Measurements from ENCODE around the gene CFTR. TPM values are rescaled to one million over a fixed set of nuclear protein-coding genes. Genes with fewer than 3 reads are reported as not detected.
"Not testable (repeated sequence)": the region's sequence is repeated elsewhere in the genome, so short reads cannot be mapped to it uniquely, and the experiment has no call there.

CFTR gene
- total and polyA plus RNA-seq, 4 donors: 6.3 to 19.2 (median 12.9) TPM

GRCh38 chr7:117489911-117490310 lies 10.1 kb downstream of the CFTR start:
- DNase-seq (ENCODE audit: low read depth in 4 of 6, low spot score in 6 of 6): no peak
- Histone ChIP-seq H3K27ac (ENCODE audit: low read depth, low read length) (no peak overlapping the region), H3K4me3 (ENCODE audit: low read depth, low read length) (no peak overlapping the region), H3K9me3 (ENCODE audit: control insufficient read depth, insufficient read depth, low read length) (no peaks in the 10 kb centered on the region), H3K27me3 (ENCODE audit: control insufficient read depth, insufficient read depth, low read length) (no peaks in the 10 kb centered on the region), H3K36me3 (ENCODE audit: control insufficient read depth, insufficient read depth, low read length) (no peaks in the 10 kb centered on the region), H3K4me1 (ENCODE audit: control insufficient read depth, insufficient read depth, low read length) (no peaks in the 10 kb centered on the region)
- WGBS (ENCODE audit: insufficient coverage): no CpG with 5 or more reads among the region's 1 CpG

- no peaks in the 10 kb centered on the region for H3K36me3 ChIP-seq (ENCODE audit: control insufficient read depth, insufficient read depth, low read length)
- DNase-seq (ENCODE audit: low read depth in 4 of 6, low spot score in 6 of 6): no peak
- H3K4me1 ChIP-seq (ENCODE audit: control insufficient read depth, insufficient read depth, low read length): no peaks in the 10 kb centered on the region
- WGBS (ENCODE audit: insufficient coverage): no CpG with 5 or more reads among the region's 2 CpGs
- H3K4me3 ChIP-seq (ENCODE audit: low read depth, low read length): no peak overlapping the region
- H3K9me3 ChIP-seq (ENCODE audit: control insufficient read depth, insufficient read depth, low read length): no peaks in the 10 kb centered on the region
- H3K27me3 ChIP-seq (ENCODE audit: control insufficient read depth, insufficient read depth, low read length): no peaks in the 10 kb centered on the region
- no peak overlapping the region for H3K27ac ChIP-seq (ENCODE audit: low read depth, low read length)
Measured at GRCh38 chr7:117492649-117493048, 12.8 kb downstream of the CFTR start.

- H3K27me3 ChIP-seq (ENCODE audit: control insufficient read depth, insufficient read depth, low read length): no peaks in the 10 kb centered on the region
- no CpG with 5 or more reads among the region's 2 CpGs for WGBS (ENCODE audit: insufficient coverage)
- H3K4me1 ChIP-seq (ENCODE audit: control insufficient read depth, insufficient read depth, low read length): no peaks in the 10 kb centered on the region
- H3K4me3 ChIP-seq (ENCODE audit: low read depth, low read length): no peak overlapping the region
- H3K9me3 ChIP-seq (ENCODE audit: control insufficient read depth, insufficient read depth, low read length): no peaks in the 10 kb centered on the region
- no peak for DNase-seq (ENCODE audit: low read depth in 4 of 6, low spot score in 6 of 6)
- no peak overlapping the region for H3K27ac ChIP-seq (ENCODE audit: low read depth, low read length)
- no peaks in the 10 kb centered on the region for H3K36me3 ChIP-seq (ENCODE audit: control insufficient read depth, insufficient read depth, low read length)
Measured at GRCh38 chr7:117493460-117493859, 13.6 kb downstream of the CFTR start.

- H3K27me3 ChIP-seq (ENCODE audit: control insufficient read depth, insufficient read depth, low read length): no peaks in the 10 kb centered on the region
- H3K4me1 ChIP-seq (ENCODE audit: control insufficient read depth, insufficient read depth, low read length): no peaks in the 10 kb centered on the region
- no peak overlapping the region for H3K27ac ChIP-seq (ENCODE audit: low read depth, low read length)
- H3K4me3 ChIP-seq (ENCODE audit: low read depth, low read length): no peak overlapping the region
- DNase-seq (ENCODE audit: low read depth in 4 of 6, low spot score in 6 of 6): peak in 1 of 6 donors; percentile 5
- no CpG with 5 or more reads among the region's 1 CpG for WGBS (ENCODE audit: insufficient coverage)
- no peaks in the 10 kb centered on the region for H3K9me3 ChIP-seq (ENCODE audit: control insufficient read depth, insufficient read depth, low read length)
- no peaks in the 10 kb centered on the region for H3K36me3 ChIP-seq (ENCODE audit: control insufficient read depth, insufficient read depth, low read length)
Measured at GRCh38 chr7:117495308-117495707, 15.5 kb downstream of the CFTR start.

GRCh38 chr7:117502331-117502730 lies 22.5 kb downstream of the CFTR start:
- H3K36me3 ChIP-seq (ENCODE audit: control insufficient read depth, insufficient read depth, low read length): no peaks in the 10 kb centered on the region
- no peak overlapping the region for H3K27ac ChIP-seq (ENCODE audit: low read depth, low read length)
- H3K9me3 ChIP-seq (ENCODE audit: control insufficient read depth, insufficient read depth, low read length): no peaks in the 10 kb centered on the region
- no peaks in the 10 kb centered on the region for H3K27me3 ChIP-seq (ENCODE audit: control insufficient read depth, insufficient read depth, low read length)
- WGBS (ENCODE audit: insufficient coverage): no CpG with 5 or more reads among the region's 3 CpGs
- H3K4me3 ChIP-seq (ENCODE audit: low read depth, low read length): no peak overlapping the region
- DNase-seq (ENCODE audit: low read depth in 4 of 6, low spot score in 6 of 6): no peak
- H3K4me1 ChIP-seq (ENCODE audit: control insufficient read depth, insufficient read depth, low read length): no peaks in the 10 kb centered on the region

- H3K4me3 ChIP-seq (ENCODE audit: low read depth, low read length): no peak overlapping the region
- no peaks in the 10 kb centered on the region for H3K36me3 ChIP-seq (ENCODE audit: control insufficient read depth, insufficient read depth, low read length)
- no peak for DNase-seq (ENCODE audit: low read depth in 4 of 6, low spot score in 6 of 6)
- H3K27me3 ChIP-seq (ENCODE audit: control insufficient read depth, insufficient read depth, low read length): no peaks in the 10 kb centered on the region
- WGBS (ENCODE audit: insufficient coverage): 80% methylated on average over 3 of the region's 3 CpGs
- no peak overlapping the region for H3K27ac ChIP-seq (ENCODE audit: low read depth, low read length)
- H3K4me1 ChIP-seq (ENCODE audit: control insufficient read depth, insufficient read depth, low read length): no peaks in the 10 kb centered on the region
- H3K9me3 ChIP-seq (ENCODE audit: control insufficient read depth, insufficient read depth, low read length): no peaks in the 10 kb centered on the region
Measured at GRCh38 chr7:117505238-117505637, 25.4 kb downstream of the CFTR start.

GRCh38 chr7:117508676-117509075 lies 28.9 kb downstream of the CFTR start:
- no peak overlapping the region for H3K27ac ChIP-seq (ENCODE audit: low read depth, low read length)
- no peaks in the 10 kb centered on the region for H3K27me3 ChIP-seq (ENCODE audit: control insufficient read depth, insufficient read depth, low read length)
- H3K4me3 ChIP-seq (ENCODE audit: low read depth, low read length): no peak overlapping the region
- no CpG with 5 or more reads among the region's 1 CpG for WGBS (ENCODE audit: insufficient coverage)
- H3K36me3 ChIP-seq (ENCODE audit: control insufficient read depth, insufficient read depth, low read length): no peaks in the 10 kb centered on the region
- no peaks in the 10 kb centered on the region for H3K9me3 ChIP-seq (ENCODE audit: control insufficient read depth, insufficient read depth, low read length)
- no peaks in the 10 kb centered on the region for H3K4me1 ChIP-seq (ENCODE audit: control insufficient read depth, insufficient read depth, low read length)
- peak in 3 of 6 donors; percentile 9 to 16 (median 15) for DNase-seq (ENCODE audit: low read depth in 4 of 6, low spot score in 6 of 6)

GRCh38 chr7:117517194-117517593 lies 37.4 kb downstream of the CFTR start:
- H3K4me3 ChIP-seq (ENCODE audit: low read depth, low read length): not testable (repeated sequence)
- WGBS (ENCODE audit: insufficient coverage): no CpG with 5 or more reads among the region's 1 CpG

GRCh38 chr7:117530390-117530789 lies 50.6 kb downstream of the CFTR start:
- H3K4me1 ChIP-seq (ENCODE audit: control insufficient read depth, insufficient read depth, low read length): no peaks in the 10 kb centered on the region
- no peaks in the 10 kb centered on the region for H3K27me3 ChIP-seq (ENCODE audit: control insufficient read depth, insufficient read depth, low read length)
- H3K4me3 ChIP-seq (ENCODE audit: low read depth, low read length): no peak overlapping the region
- no peak for DNase-seq (ENCODE audit: low read depth in 4 of 6, low spot score in 6 of 6)
- H3K36me3 ChIP-seq (ENCODE audit: control insufficient read depth, insufficient read depth, low read length): no peaks in the 10 kb centered on the region
- no peaks in the 10 kb centered on the region for H3K9me3 ChIP-seq (ENCODE audit: control insufficient read depth, insufficient read depth, low read length)
- no peak overlapping the region for H3K27ac ChIP-seq (ENCODE audit: low read depth, low read length)

More at GRCh38 chr7:117517194-117517593, 37.4 kb downstream of the CFTR start:
- not testable (repeated sequence) for H3K36me3 ChIP-seq (ENCODE audit: control insufficient read depth, insufficient read depth, low read length); DNase-seq (ENCODE audit: low read depth in 4 of 6, low spot score in 6 of 6); H3K27me3 ChIP-seq (ENCODE audit: control insufficient read depth, insufficient read depth, low read length); H3K4me1 ChIP-seq (ENCODE audit: control insufficient read depth, insufficient read depth, low read length); H3K9me3 ChIP-seq (ENCODE audit: control insufficient read depth, insufficient read depth, low read length); H3K27ac ChIP-seq (ENCODE audit: low read depth, low read length)

- H3K9me3 ChIP-seq (ENCODE audit: control insufficient read depth, insufficient read depth, low read length): no peaks in the 10 kb centered on the region
- WGBS (ENCODE audit: insufficient coverage): 56% methylated on average over 2 of the region's 3 CpGs
- no peaks in the 10 kb centered on the region for H3K36me3 ChIP-seq (ENCODE audit: control insufficient read depth, insufficient read depth, low read length)
- no peaks in the 10 kb centered on the region for H3K27me3 ChIP-seq (ENCODE audit: control insufficient read depth, insufficient read depth, low read length)
- H3K4me3 ChIP-seq (ENCODE audit: low read depth, low read length): no peak overlapping the region
- H3K4me1 ChIP-seq (ENCODE audit: control insufficient read depth, insufficient read depth, low read length): no peaks in the 10 kb centered on the region
- DNase-seq (ENCODE audit: low read depth in 4 of 6, low spot score in 6 of 6): no peak
- no peak overlapping the region for H3K27ac ChIP-seq (ENCODE audit: low read depth, low read length)
Measured at GRCh38 chr7:117531595-117532244, 51.9 kb downstream of the CFTR start.
